C4-2B (cell line): ENCODE data around the gene MED13L.

ENCODE experiments used
- ZFX ChIP-seq: fragments of 450-650 bp; IDR thresholded peaks from 2 replicates; pipeline ENCODE4 v1.6.1; 2017
- TF ChIP-seq, protein P1 (sequence below): fragments of 450-650 bp; conservative IDR thresholded peaks from 2 replicates; pipeline ENCODE4 v1.5.1; 2017; ENCODE audit warnings: mild to moderate bottlenecking

DNA sequence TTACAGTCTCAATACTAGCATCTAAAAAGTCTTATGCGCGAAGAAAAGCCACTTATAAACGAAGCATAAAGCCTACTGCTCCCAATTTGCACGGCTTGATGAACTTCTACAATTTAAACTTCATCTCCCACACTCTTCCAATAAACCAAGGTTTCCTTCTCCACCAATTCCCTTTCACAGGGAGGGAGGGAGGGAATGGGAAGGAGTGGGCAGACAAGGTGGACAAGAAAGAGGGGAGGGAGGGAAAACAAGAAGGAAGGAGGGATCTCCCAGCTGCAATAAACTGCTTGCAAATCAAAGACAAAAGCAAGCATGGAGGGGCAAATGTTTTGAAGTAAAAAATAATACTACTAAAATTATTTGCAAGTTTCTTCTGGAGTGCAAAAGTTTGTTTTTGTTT, 64.5 kb downstream of the MED13L start:
- TF ChIP-seq, protein P1, sequence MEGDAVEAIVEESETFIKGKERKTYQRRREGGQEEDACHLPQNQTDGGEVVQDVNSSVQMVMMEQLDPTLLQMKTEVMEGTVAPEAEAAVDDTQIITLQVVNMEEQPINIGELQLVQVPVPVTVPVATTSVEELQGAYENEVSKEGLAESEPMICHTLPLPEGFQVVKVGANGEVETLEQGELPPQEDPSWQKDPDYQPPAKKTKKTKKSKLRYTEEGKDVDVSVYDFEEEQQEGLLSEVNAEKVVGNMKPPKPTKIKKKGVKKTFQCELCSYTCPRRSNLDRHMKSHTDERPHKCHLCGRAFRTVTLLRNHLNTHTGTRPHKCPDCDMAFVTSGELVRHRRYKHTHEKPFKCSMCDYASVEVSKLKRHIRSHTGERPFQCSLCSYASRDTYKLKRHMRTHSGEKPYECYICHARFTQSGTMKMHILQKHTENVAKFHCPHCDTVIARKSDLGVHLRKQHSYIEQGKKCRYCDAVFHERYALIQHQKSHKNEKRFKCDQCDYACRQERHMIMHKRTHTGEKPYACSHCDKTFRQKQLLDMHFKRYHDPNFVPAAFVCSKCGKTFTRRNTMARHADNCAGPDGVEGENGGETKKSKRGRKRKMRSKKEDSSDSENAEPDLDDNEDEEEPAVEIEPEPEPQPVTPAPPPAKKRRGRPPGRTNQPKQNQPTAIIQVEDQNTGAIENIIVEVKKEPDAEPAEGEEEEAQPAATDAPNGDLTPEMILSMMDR, result no peak
- TF ChIP-seq ZFX, result no peak
